Panc1 (cell line): Measurements from ENCODE around the gene ARPC2.
A peak's percentile ranks its signal among the peaks of the same experiment; 100 is the strongest.

Experiments used
- CTCF ChIP-seq: fragments of 450-650 bp; IDR thresholded peaks from 2 replicates; pipeline ENCODE4 v1.5.1; 2017; ENCODE audit warnings: mild to moderate bottlenecking
- POLR2AphosphoS5 ChIP-seq: IDR thresholded peaks from 2 replicates; pipeline ENCODE4 v1.6.1; 2012; ENCODE audit warnings: mild to moderate bottlenecking, low read depth, low read length, moderate library complexity
- REST ChIP-seq, 2 experiments: IDR thresholded peaks; 2 replicates each; pipeline ENCODE4 v1.6.1; 2011 to 2012; ENCODE audit warnings: low read depth in 2 of 2, control low read depth in 1 of 2, low read length in 1 of 2, mild to moderate bottlenecking in 1 of 2, moderate library complexity in 1 of 2; ENCODE audit not compliant: insufficient read depth in 1 of 2

GRCh38 chr2:218216674-218217359, at the start of gene ARPC2:
- TF ChIP-seq REST (IDR thresholded peaks at IDR 0.05; ENCODE audit: insufficient read depth in 1 of 2, low read depth in 2 of 2, low read length in 1 of 2), result no peak
- no peak for TF ChIP-seq CTCF
- peak; percentile 83 for TF ChIP-seq POLR2AphosphoS5
